B cell (primary cell): Measurements from ENCODE around the gene PTPMT1.

ENCODE experiments used
- EZH2 ChIP-seq: IDR thresholded peaks from 2 replicates; pipeline ENCODE4 v1.6.1; 2012; ENCODE audit warnings: borderline replicate concordance, low read depth, mild to moderate bottlenecking, moderate library complexity, low read length; ENCODE audit not compliant: insufficient read depth, poor library complexity, severe bottlenecking
- TF ChIP-seq, protein P1 (sequence below): fragments of 200-600 bp; IDR thresholded peaks from one replicate; pipeline ENCODE4 v1.8.0; 2022; ENCODE audit warnings: antibody characterized with exemption, mild to moderate bottlenecking

DNA sequence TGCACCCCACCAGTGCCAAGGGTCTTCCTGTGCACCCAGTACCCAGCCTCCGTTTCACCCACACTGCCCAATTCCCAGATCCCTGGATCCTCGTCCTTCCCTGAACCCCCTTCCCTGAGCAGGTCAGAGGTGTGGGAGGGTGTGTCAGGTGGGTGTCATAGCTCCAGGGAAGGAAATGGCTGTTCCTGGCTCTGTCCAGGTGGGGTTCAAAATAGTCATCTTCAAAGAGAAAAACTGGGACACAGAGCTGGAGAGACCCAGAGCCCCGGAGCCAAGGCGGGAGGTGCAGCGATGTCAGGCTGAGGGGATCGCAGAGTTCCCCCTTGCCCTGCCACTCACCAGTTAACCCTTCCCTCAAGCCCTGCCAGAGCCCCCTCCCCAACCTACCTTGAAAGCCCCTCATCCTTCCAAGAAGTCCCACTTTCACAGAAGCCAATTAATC, 28.1 kb downstream of the PTPMT1 start:
- TF ChIP-seq, protein P1, sequence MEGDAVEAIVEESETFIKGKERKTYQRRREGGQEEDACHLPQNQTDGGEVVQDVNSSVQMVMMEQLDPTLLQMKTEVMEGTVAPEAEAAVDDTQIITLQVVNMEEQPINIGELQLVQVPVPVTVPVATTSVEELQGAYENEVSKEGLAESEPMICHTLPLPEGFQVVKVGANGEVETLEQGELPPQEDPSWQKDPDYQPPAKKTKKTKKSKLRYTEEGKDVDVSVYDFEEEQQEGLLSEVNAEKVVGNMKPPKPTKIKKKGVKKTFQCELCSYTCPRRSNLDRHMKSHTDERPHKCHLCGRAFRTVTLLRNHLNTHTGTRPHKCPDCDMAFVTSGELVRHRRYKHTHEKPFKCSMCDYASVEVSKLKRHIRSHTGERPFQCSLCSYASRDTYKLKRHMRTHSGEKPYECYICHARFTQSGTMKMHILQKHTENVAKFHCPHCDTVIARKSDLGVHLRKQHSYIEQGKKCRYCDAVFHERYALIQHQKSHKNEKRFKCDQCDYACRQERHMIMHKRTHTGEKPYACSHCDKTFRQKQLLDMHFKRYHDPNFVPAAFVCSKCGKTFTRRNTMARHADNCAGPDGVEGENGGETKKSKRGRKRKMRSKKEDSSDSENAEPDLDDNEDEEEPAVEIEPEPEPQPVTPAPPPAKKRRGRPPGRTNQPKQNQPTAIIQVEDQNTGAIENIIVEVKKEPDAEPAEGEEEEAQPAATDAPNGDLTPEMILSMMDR, result no peak
- TF ChIP-seq EZH2, result no peak
